HepG2 (cell line): Measurements from ENCODE around the gene SLC43A1. TPM values are rescaled to one million over a fixed set of nuclear protein-coding genes. Genes with fewer than 3 reads are reported as not detected.

ENCODE experiments used
- ATAC-seq: fragments of 200-7000 bp; cut with Tn5 transposase; 3 replicates; pipeline ENCODE4 v1.9.1; 2020; ENCODE audit warnings: mild to moderate bottlenecking, moderate library complexity
- BruUV-seq: library from RNA; stranded (reverse); fragments of 400-500 nt; replicated peaks from 2 replicates; lab custom pipeline; 2021; lab: Mats Ljungman, UMichigan
- CTCF ChIA-PET: fragments of 300-600 bp; formaldehyde crosslinking; extraction: SDS; loops from one replicate; lab custom pipeline; 2021; ENCODE audit warnings: low total read pairs, inconsistent platforms, low intra/inter-chr PET ratio; lab: Yijun Ruan, JAX
- POLR2A ChIA-PET: fragments of 350-600 bp; sonication (Branson Sonifier 250); formaldehyde crosslinking; loops from one replicate; lab custom pipeline; 2020; ENCODE audit warnings: antibody characterized with exemption, inconsistent platforms; lab: Yijun Ruan, JAX
- DNase-seq: peaks from one replicate; pipeline ENCODE4 v3.0.0-alpha.2; 2015; ENCODE audit warnings: low spot score
- FAIRE-seq: peaks from 3 replicates; lab custom pipeline; 2011; peaks lifted over from hg19 to GRCh38; lab: Jason Lieb, UNC
- H2AFZ ChIP-seq: one replicate; pipeline ENCODE4 v1.6.1; 2011; ENCODE audit warnings: low read length, inconsistent platforms
- H3K27ac ChIP-seq: fragments of 300-600 bp; 3 replicates; pipeline ENCODE4 v1.8.0; 2011; ENCODE audit warnings: mixed run types, mild to moderate bottlenecking, mixed read lengths, low read length, inconsistent platforms; ENCODE audit not compliant: insufficient read depth; ENCODE audit errors: extremely low read length
- H3K27me3 ChIP-seq, 2 experiments: fragments of 200-600 bp in 1 of 2; 2 replicates in 1 of 2; 3 replicates in 1 of 2; pipeline versions ENCODE4 v1.6.0 to v1.8.0; 2011; ENCODE audit warnings: low read length in 2 of 2, mild to moderate bottlenecking in 2 of 2, moderate library complexity in 2 of 2, inconsistent platforms in 1 of 2; ENCODE audit not compliant: insufficient read depth in 2 of 2, control insufficient read depth in 1 of 2
- H3K36me3 ChIP-seq, 2 experiments: fragments of 200-600 bp in 1 of 2; replicated peaks in 1 of 2; 2 replicates in 1 of 2; 3 replicates in 1 of 2; pipeline versions ENCODE4 v1.5.1 to v1.8.0; 2011; ENCODE audit warnings: low read length in 2 of 2, inconsistent platforms in 1 of 2; ENCODE audit not compliant: insufficient read depth in 2 of 2, control insufficient read depth in 1 of 2
- H3K4me1 ChIP-seq: 2 replicates; pipeline ENCODE4 v1.5.1; 2012; ENCODE audit warnings: low read length, inconsistent platforms; ENCODE audit not compliant: insufficient read depth
- H3K4me2 ChIP-seq: 2 replicates; pipeline ENCODE4 v1.6.0; 2011; ENCODE audit warnings: low read depth, low read length, inconsistent platforms
- H3K4me3 ChIP-seq, 3 experiments: fragments of 200-600 bp in 1 of 3; sonication (generic), shearing (Covaris generic) in 1 of 3; replicated peaks in 1 of 3; 2 replicates each; pipeline ENCODE4 v1.5.1; 2011 to 2016; ENCODE audit warnings: low read length in 3 of 3, inconsistent platforms in 2 of 3, low read depth in 2 of 3, mild to moderate bottlenecking in 2 of 3, control low read depth in 1 of 3, mixed read lengths in 1 of 3; ENCODE audit not compliant: insufficient read depth in 1 of 3
- H3K79me2 ChIP-seq: one replicate; pipeline ENCODE4 v1.6.1; 2011; ENCODE audit warnings: low read length, inconsistent platforms; ENCODE audit not compliant: insufficient read depth
- H3K9ac ChIP-seq: 2 replicates; pipeline ENCODE4 v1.6.0; 2011; ENCODE audit warnings: mild to moderate bottlenecking, low read depth, low read length, inconsistent platforms; ENCODE audit not compliant: insufficient read depth
- H3K9me3 ChIP-seq: 2 replicates; pipeline ENCODE4 v1.5.1; 2012; ENCODE audit warnings: mild to moderate bottlenecking, low read length
- H4K20me1 ChIP-seq: 2 replicates; pipeline ENCODE4 v1.6.0; 2011; ENCODE audit warnings: inconsistent platforms, mild to moderate bottlenecking, low read length, moderate library complexity; ENCODE audit not compliant: insufficient read depth
- ARNTL ChIP-seq: sonication (generic); formaldehyde crosslinking; IDR thresholded peaks from 2 replicates; pipeline ENCODE4 v1.4.0; 2020; ENCODE audit warnings: mild to moderate bottlenecking, missing genetic modification reagents
- BRCA1 ChIP-seq: sonication (generic); formaldehyde crosslinking; IDR thresholded peaks from 2 replicates; pipeline ENCODE4 v1.4.0; 2020; ENCODE audit warnings: missing genetic modification reagents
- DMAP1 ChIP-seq: IDR thresholded peaks from 2 replicates; pipeline ENCODE4 v1.6.1; 2016
- GFI1 ChIP-seq: sonication (generic); formaldehyde crosslinking; IDR thresholded peaks from 2 replicates; pipeline ENCODE4 v1.5.0; 2020; ENCODE audit warnings: missing genetic modification reagents, mild to moderate bottlenecking, borderline replicate concordance
- GMEB1 ChIP-seq: sonication (generic); formaldehyde crosslinking; IDR thresholded peaks from 2 replicates; pipeline ENCODE4 v1.5.1; 2020; ENCODE audit warnings: missing genetic modification reagents, mild to moderate bottlenecking, borderline replicate concordance
- KAT7 ChIP-seq: IDR thresholded peaks from 2 replicates; pipeline ENCODE4 v1.6.1; 2018; ENCODE audit warnings: borderline replicate concordance, missing compliant biosample characterization
- MTF2 ChIP-seq: sonication (generic); formaldehyde crosslinking; IDR thresholded peaks from 2 replicates; pipeline ENCODE4 v1.5.0; 2020; ENCODE audit warnings: missing genetic modification reagents, borderline replicate concordance
- RAD51 ChIP-seq: fragments of 450-650 bp; IDR thresholded peaks from 2 replicates; pipeline ENCODE4 v1.6.1; 2016; ENCODE audit warnings: borderline replicate concordance
- RELA ChIP-seq: sonication (generic); formaldehyde crosslinking; IDR thresholded peaks from 2 replicates; pipeline ENCODE4 v1.4.0; 2020; ENCODE audit warnings: missing genetic modification reagents
- SAP130 ChIP-seq: IDR thresholded peaks from 2 replicates; pipeline ENCODE4 v1.6.1; 2016; ENCODE audit warnings: low read depth
- SETDB1 ChIP-seq: sonication (generic); formaldehyde crosslinking; IDR thresholded peaks from 2 replicates; pipeline ENCODE4 v1.5.1; 2020; ENCODE audit warnings: missing genetic modification reagents, mild to moderate bottlenecking, borderline replicate concordance
- SRSF4 ChIP-seq: fragments of 200-400 bp; formaldehyde crosslinking; IDR thresholded peaks from one replicate; pipeline ENCODE4 v1.6.1; 2018; ENCODE audit warnings: mild to moderate bottlenecking, low read depth, low read length, moderate library complexity; ENCODE audit not compliant: poor library complexity, severe bottlenecking
- STAG1 ChIP-seq: sonication (generic); formaldehyde crosslinking; IDR thresholded peaks from 2 replicates; pipeline ENCODE4 v1.4.0; 2020; ENCODE audit warnings: missing genetic modification reagents
- TEAD3 ChIP-seq: optimal IDR thresholded peaks from 2 replicates; pipeline ENCODE3; 2016; ENCODE audit warnings: borderline replicate concordance
- TRIM22 ChIP-seq: fragments of 450-650 bp; IDR thresholded peaks from 2 replicates; pipeline ENCODE4 v1.6.1; 2017
- ZBTB38 ChIP-seq: sonication (generic); formaldehyde crosslinking; IDR thresholded peaks from 2 replicates; pipeline ENCODE4 v1.5.1; 2020; ENCODE audit warnings: mild to moderate bottlenecking, missing genetic modification reagents
- ZNF549 ChIP-seq: sonication (generic); formaldehyde crosslinking; IDR thresholded peaks from 2 replicates; pipeline ENCODE4 v1.5.0; 2020; ENCODE audit warnings: missing genetic modification reagents
- WGBS: methylation state at CpG from one replicate; pipeline ENCODE4 v1.1.6; 2017; ENCODE audit warnings: low lambda C conversion rate; 5-methylcytosine and 5-hydroxymethylcytosine counted together
- in situ Hi-C: cut with HindIII; loops from 2 replicates; pipeline ENCODE4 v1.10.0; 2017; ENCODE audit warnings: low pct_unique_long_range_greater_than_20kb; ENCODE audit not compliant: extremely low pct_ligation_motif_present
- intact Hi-C: fragments of 100-400 bp; cut with micrococcal nuclease; formaldehyde crosslinking; loops from one replicate; pipeline ENCODE4 v1.10.0; 2022; ENCODE audit not compliant: unreplicated experiment
- polyA plus RNA-seq, 8 experiments: library from polyadenylated mRNA; depleted of rRNA in 3 of 8; stranded (reverse) in 7 of 8; unstranded in 1 of 8; fragments of >200 nt; fragmentation: Illumina TruSeq in 4 of 8; extraction: Trizol in 4 of 8; gene quantifications; 2 replicates each; pipeline versions ENCODE4 v1.2.1 to v1.2.3, GENCODE V29; 2011 to 2016; ENCODE audit warnings: low read depth in 4 of 8, missing spikeins in 1 of 8, mixed read lengths in 1 of 8; ENCODE audit not compliant: insufficient read depth in 1 of 8
- total RNA-seq, 5 experiments: library from RNA; depleted of rRNA; stranded (reverse); fragments of >200 nt; fragmentation: Illumina TruSeq; extraction: Trizol; gene quantifications; 2 replicates each; pipeline ENCODE4 v1.2.3, GENCODE V29; 2016; ENCODE audit warnings: low read depth in 1 of 5

The SLC43A1 gene
- total and polyA plus RNA-seq, 2 of the 13 experiments (the other 11 are each of a cell fraction or from before 2014, with no cell fraction given), result 72.3 to 87.6 TPM

- no TSS peak for BruUV-seq
- in situ Hi-C loops, result loop anchor here (10.0 kb wide), 2 partner anchors 215 to 955 kb away; no protein-coding TSS in a partner anchor
- TF ChIP-seq ZBTB38 (CRISPR knock-in tag) (no peak), MTF2 (CRISPR knock-in tag) (no peak), SAP130 (CRISPR knock-in tag) (no peak), SRSF4 (no peak), GFI1 (CRISPR knock-in tag) (no peak), ZNF549 (CRISPR knock-in tag) (no peak)
Observed at GRCh38 chr11:57560146-57560545, 44.6 kb upstream of the SLC43A1 start.

GRCh38 chr11:57556041-57556440 lies 40.5 kb upstream of the SLC43A1 start:
- H3K9ac ChIP-seq, result no peak overlapping the region
- no peak overlapping the region for H3K27ac ChIP-seq
- 83% methylated on average over 8 of the region's 8 CpGs for WGBS
- in situ Hi-C loops, result no loop called here
- intact Hi-C loops, result no loop called here
- H3K36me3 ChIP-seq, result peaks cover 1 to 3% of the 10 kb centered on the region in 2 experiments; a peak in 1 of 5 replicates
- H2AFZ ChIP-seq, result no peak overlapping the region
- H3K4me3 ChIP-seq, result no peak overlapping the region
- FAIRE-seq, result no peak
- no peaks in the 10 kb centered on the region for H3K79me2 ChIP-seq
- ATAC-seq, result no peak
- H3K27me3 ChIP-seq, result no peaks in the 10 kb centered on the region
- peaks cover 17% of the 10 kb centered on the region for H3K4me1 ChIP-seq
- no peak overlapping the region for H3K4me2 ChIP-seq
- CTCF ChIA-PET, result no interaction called here
- BruUV-seq, result no TSS peak
- H4K20me1 ChIP-seq, result no peaks in the 10 kb centered on the region
- DNase-seq, result no peak
- POLR2A ChIA-PET, result no interaction called here
- H3K9me3 ChIP-seq, result no peaks in the 10 kb centered on the region
- TF ChIP-seq TRIM22, result no peak
- TF ChIP-seq BRCA1 (CRISPR knock-in tag), result no peak
- TF ChIP-seq SETDB1 (CRISPR knock-in tag), result no peak
- no peak for TF ChIP-seq TEAD3 (CRISPR knock-in tag)
- no peak for TF ChIP-seq STAG1 (CRISPR knock-in tag)
- TF ChIP-seq DMAP1, result no peak
- no peak for TF ChIP-seq ARNTL (CRISPR knock-in tag)
- no peak for TF ChIP-seq GMEB1 (CRISPR knock-in tag)
- TF ChIP-seq RELA (CRISPR knock-in tag), result no peak
- no peak for TF ChIP-seq KAT7 (CRISPR knock-in tag)
- no peak for TF ChIP-seq RAD51

More at GRCh38 chr11:57560146-57560545, 44.6 kb upstream of the SLC43A1 start:
- Histone ChIP-seq H3K36me3 (no peaks in the 10 kb centered on the region; a peak in 1 of 5 replicates), H4K20me1 (no peaks in the 10 kb centered on the region), H3K9me3 (no peaks in the 10 kb centered on the region), H3K9ac (no peak overlapping the region), H3K4me3 (no peak overlapping the region), H2AFZ (no peak overlapping the region), H3K4me2 (no peak overlapping the region), H3K79me2 (no peaks in the 10 kb centered on the region), H3K4me1 (no peaks in the 10 kb centered on the region), H3K27me3 (no peaks in the 10 kb centered on the region), H3K27ac (no peak overlapping the region)
- ChIA-PET CTCF (no interaction called here), POLR2A (no interaction called here)
- 94% methylated on average over 4 of the region's 4 CpGs for WGBS
- intact Hi-C loops, result loop anchor here (1.0 kb wide), 1 partner anchor 9 kb away; no protein-coding TSS in a partner anchor
- no peak for ATAC-seq
- FAIRE-seq, result no peak
- DNase-seq, result no peak
